ENCODE data around the gene ROCK1. TPM values are rescaled to one million over a fixed set of nuclear protein-coding genes. Genes with fewer than 3 reads are reported as not detected.
"Not testable (repeated sequence)": the region's sequence is repeated elsewhere in the genome, so short reads cannot be mapped to it uniquely, and the experiment has no call there.

ROCK1 gene
- total RNA-seq, 4 donors from 2014 or later: 40.6 to 111 (median 54.9) TPM

DNA sequence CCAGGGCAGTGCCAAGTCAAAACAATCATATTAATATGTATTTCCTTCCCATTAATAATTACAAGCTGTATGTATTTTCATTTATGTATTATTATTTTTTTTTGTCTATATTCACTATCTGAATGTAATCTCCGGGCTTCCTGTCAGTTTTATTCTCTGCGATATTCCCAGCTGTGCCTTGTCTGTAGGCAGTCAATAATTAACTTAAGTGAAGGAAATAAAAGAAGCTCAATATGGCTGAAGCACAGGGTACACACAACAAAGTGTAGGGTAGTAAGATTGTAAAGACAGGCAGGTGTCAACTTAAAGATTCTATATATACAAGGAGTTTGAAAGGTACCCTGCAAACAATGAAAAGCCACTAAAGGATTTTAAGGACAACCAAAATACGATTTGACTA lies 122.9 kb downstream of the ROCK1 start:
- no peak for DNase-seq
- no peak overlapping the region for H3K27ac ChIP-seq
- H3K4me1 ChIP-seq: no peaks in the 10 kb centered on the region
- H3K9me3 ChIP-seq: no peaks in the 10 kb centered on the region
- H3K27me3 ChIP-seq: no peaks in the 10 kb centered on the region
- no peak overlapping the region for H3K4me3 ChIP-seq
- H3K36me3 ChIP-seq: peaks cover 0 to 77% (median 0%) of the 10 kb centered on the region in 3 donors
- TF ChIP-seq, protein P1, sequence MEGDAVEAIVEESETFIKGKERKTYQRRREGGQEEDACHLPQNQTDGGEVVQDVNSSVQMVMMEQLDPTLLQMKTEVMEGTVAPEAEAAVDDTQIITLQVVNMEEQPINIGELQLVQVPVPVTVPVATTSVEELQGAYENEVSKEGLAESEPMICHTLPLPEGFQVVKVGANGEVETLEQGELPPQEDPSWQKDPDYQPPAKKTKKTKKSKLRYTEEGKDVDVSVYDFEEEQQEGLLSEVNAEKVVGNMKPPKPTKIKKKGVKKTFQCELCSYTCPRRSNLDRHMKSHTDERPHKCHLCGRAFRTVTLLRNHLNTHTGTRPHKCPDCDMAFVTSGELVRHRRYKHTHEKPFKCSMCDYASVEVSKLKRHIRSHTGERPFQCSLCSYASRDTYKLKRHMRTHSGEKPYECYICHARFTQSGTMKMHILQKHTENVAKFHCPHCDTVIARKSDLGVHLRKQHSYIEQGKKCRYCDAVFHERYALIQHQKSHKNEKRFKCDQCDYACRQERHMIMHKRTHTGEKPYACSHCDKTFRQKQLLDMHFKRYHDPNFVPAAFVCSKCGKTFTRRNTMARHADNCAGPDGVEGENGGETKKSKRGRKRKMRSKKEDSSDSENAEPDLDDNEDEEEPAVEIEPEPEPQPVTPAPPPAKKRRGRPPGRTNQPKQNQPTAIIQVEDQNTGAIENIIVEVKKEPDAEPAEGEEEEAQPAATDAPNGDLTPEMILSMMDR (IDR thresholded peaks at IDR 0.05): no peak
- no peak for TF ChIP-seq POLR2A (IDR thresholded peaks at IDR 0.05)

DNA sequence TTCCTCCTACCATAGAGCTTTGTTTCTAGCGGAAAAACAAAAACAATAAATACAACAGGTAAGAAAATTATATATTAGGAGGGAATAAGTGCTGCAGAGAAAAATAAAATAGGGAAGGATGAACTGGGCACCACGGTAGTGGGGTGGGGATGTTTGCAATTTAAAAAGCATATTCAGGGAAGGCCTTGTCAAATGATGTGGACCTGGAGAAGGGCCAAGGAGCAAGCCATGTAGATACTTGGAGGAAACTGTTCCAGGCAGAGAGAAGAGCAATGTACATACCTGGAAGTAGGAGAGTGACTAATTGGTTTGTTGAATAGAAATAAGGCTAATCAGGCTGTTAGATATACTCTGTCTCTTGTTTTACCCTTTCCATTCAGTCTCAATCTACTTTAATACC lies 136.5 kb downstream of the ROCK1 start:
- no peak for DNase-seq
- Histone ChIP-seq H3K4me3 (no peak overlapping the region), H3K9me3 (no peaks in the 10 kb centered on the region), H3K27me3 (no peaks in the 10 kb centered on the region), H3K4me1 (no peaks in the 10 kb centered on the region), H3K27ac (no peak overlapping the region), H3K36me3 (peaks cover 0 to 45% (median 4%) of the 10 kb centered on the region in 3 donors)
- TF ChIP-seq POLR2A (IDR thresholded peaks at IDR 0.05): no peak
- TF ChIP-seq, protein P1 (IDR thresholded peaks at IDR 0.05): no peak

DNA sequence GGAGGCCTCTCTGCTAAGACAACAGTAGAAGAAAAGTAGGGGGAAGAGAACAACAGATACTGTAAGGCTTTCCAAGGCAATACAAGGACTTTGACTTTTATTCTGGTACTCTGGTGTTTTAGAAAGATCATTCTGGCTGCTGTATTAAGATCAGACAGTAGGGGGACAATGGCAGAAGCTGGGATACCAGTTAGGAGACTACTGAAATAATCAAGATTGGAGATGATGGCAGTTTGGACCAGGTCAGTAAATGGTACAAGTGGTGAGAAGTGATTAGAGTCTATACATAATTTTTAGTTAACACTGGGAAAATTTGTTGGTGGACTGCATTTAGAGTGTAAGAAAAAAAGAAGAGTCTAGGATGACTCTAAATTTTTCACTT lies 139.7 kb downstream of the ROCK1 start:
- no peak for DNase-seq
- Histone ChIP-seq H3K36me3 (peaks cover 0 to 54% (median 0%) of the 10 kb centered on the region in 3 donors), H3K27me3 (no peaks in the 10 kb centered on the region), H3K4me1 (no peaks in the 10 kb centered on the region), H3K27ac (no peak overlapping the region), H3K4me3 (no peak overlapping the region), H3K9me3 (no peaks in the 10 kb centered on the region)
- TF ChIP-seq POLR2A (IDR thresholded peaks at IDR 0.05): no peak
- TF ChIP-seq, protein P1 (IDR thresholded peaks at IDR 0.05): peak in 4 of 6 experiments; percentile 35 to 58 (median 54)

- Histone ChIP-seq H3K9me3 (no peaks in the 10 kb centered on the region), H3K27ac (no peak overlapping the region), H3K4me1 (no peaks in the 10 kb centered on the region), H3K36me3 (peaks cover 0 to 60% (median 0%) of the 10 kb centered on the region in 3 donors), H3K27me3 (no peaks in the 10 kb centered on the region), H3K4me3 (no peak overlapping the region)
- no peak for TF ChIP-seq POLR2A (IDR thresholded peaks at IDR 0.05)
- TF ChIP-seq, protein P1 (IDR thresholded peaks at IDR 0.05): no peak
- DNase-seq: no peak
Observed at GRCh38 chr18:20966795-20967194, 144.8 kb downstream of the ROCK1 start.

- Histone ChIP-seq H3K36me3 (peaks cover 0 to 38% (median 0%) of the 10 kb centered on the region in 3 donors), H3K27me3 (no peaks in the 10 kb centered on the region), H3K4me3 (no peak overlapping the region), H3K27ac (no peak overlapping the region), H3K4me1 (no peaks in the 10 kb centered on the region), H3K9me3 (no peaks in the 10 kb centered on the region)
- TF ChIP-seq, protein P1 (IDR thresholded peaks at IDR 0.05): no peak
- TF ChIP-seq POLR2A (IDR thresholded peaks at IDR 0.05): no peak
- DNase-seq: no peak
Observed at GRCh38 chr18:20963027-20963426, 148.6 kb downstream of the ROCK1 start.

GRCh38 chr18:20960735-20961134 lies 150.9 kb downstream of the ROCK1 start:
- H3K27me3 ChIP-seq: no peaks in the 10 kb centered on the region
- peaks cover 0 to 16% (median 0%) of the 10 kb centered on the region in 3 donors for H3K36me3 ChIP-seq
- no peaks in the 10 kb centered on the region for H3K4me1 ChIP-seq
- no peak for DNase-seq
- no peak overlapping the region for H3K4me3 ChIP-seq
- TF ChIP-seq, protein P1 (IDR thresholded peaks at IDR 0.05): no peak
- TF ChIP-seq POLR2A (IDR thresholded peaks at IDR 0.05): no peak
- no peaks in the 10 kb centered on the region for H3K9me3 ChIP-seq
- H3K27ac ChIP-seq: no peak overlapping the region

- H3K4me1 ChIP-seq, DNase-seq, H3K4me3 ChIP-seq, H3K9me3 ChIP-seq, H3K27me3 ChIP-seq, H3K27ac ChIP-seq, H3K36me3 ChIP-seq: not testable (repeated sequence)
Observed at GRCh38 chr18:20950827-20951226, 160.8 kb downstream of the ROCK1 start.

Data from Peyer's patch (tissue), 4 donors.